HEK293 (cell line): ENCODE results near the gene FAM216B.

Experiments used
- CTCF ChIA-PET: fragments of 350-600 bp; formaldehyde crosslinking; extraction: SDS; loops from one replicate; lab custom pipeline; 2021; ENCODE audit warnings: antibody characterized with exemption; lab: Yijun Ruan, JAX
- POLR2A ChIA-PET: fragments of 300-600 bp; formaldehyde crosslinking; extraction: SDS; loops from one replicate; lab custom pipeline; 2020; ENCODE audit warnings: antibody characterized with exemption, inconsistent platforms; lab: Yijun Ruan, JAX
- H3K27ac ChIP-seq: fragments of 200-500 bp; sonication (Bioruptor generic); 2 replicates; pipeline ENCODE4 v1.5.1; 2014; ENCODE audit warnings: low read depth, low read length, control low read depth, inconsistent platforms; ENCODE audit errors: extremely low read depth
- H3K36me3 ChIP-seq, 2 experiments: fragments of 200-500 bp in 1 of 2; sonication (Bioruptor generic) in 1 of 2; 1 replicate in 1 of 2; 2 replicates in 1 of 2; pipeline ENCODE4 v1.5.1; 2014 to 2017; ENCODE audit warnings: inconsistent platforms in 2 of 2, low read length in 2 of 2; ENCODE audit not compliant: control insufficient read depth in 2 of 2, insufficient read depth in 1 of 2
- H3K4me1 ChIP-seq: fragments of 200-500 bp; sonication (Bioruptor generic); 2 replicates; pipeline ENCODE4 v1.5.1; 2014; ENCODE audit warnings: mild to moderate bottlenecking, low read length, inconsistent platforms; ENCODE audit not compliant: control insufficient read depth, insufficient read depth
- H3K4me3 ChIP-seq: 2 replicates; pipeline ENCODE4 v1.5.1; 2011; ENCODE audit warnings: low read depth, mild to moderate bottlenecking, control low read depth, low read length, moderate library complexity
- H3K9me3 ChIP-seq: fragments of 200-500 bp; sonication (Bioruptor generic); 2 replicates; pipeline ENCODE4 v1.5.1; 2014; ENCODE audit warnings: low read depth, low read length, inconsistent platforms; ENCODE audit not compliant: control insufficient read depth, insufficient read depth
- BCL11B ChIP-seq: fragments of 450-650 bp; formaldehyde crosslinking; IDR thresholded peaks from 2 replicates; pipeline ENCODE4 v1.5.1; 2016; ENCODE audit warnings: low read depth, missing biosample characterization, missing genetic modification characterization
- BCL6B ChIP-seq: fragments of 450-650 bp; formaldehyde crosslinking; IDR thresholded peaks from 2 replicates; pipeline ENCODE4 v1.5.1; 2017; ENCODE audit warnings: missing biosample characterization, missing genetic modification characterization
- INSM2 ChIP-seq: fragments of 450-650 bp; formaldehyde crosslinking; IDR thresholded peaks from 2 replicates; pipeline ENCODE4 v1.5.1; 2016; ENCODE audit warnings: missing biosample characterization, missing genetic modification characterization
- KLF8 ChIP-seq: fragments of 450-650 bp; formaldehyde crosslinking; IDR thresholded peaks from 2 replicates; pipeline ENCODE4 v1.5.1; 2016; ENCODE audit warnings: missing biosample characterization, missing genetic modification characterization
- KLF9 ChIP-seq: fragments of 450-650 bp; formaldehyde crosslinking; IDR thresholded peaks from 2 replicates; pipeline ENCODE4 v1.5.1; 2016; ENCODE audit warnings: missing biosample characterization, missing genetic modification characterization, low read depth
- REST ChIP-seq: fragments of 450-650 bp; formaldehyde crosslinking; IDR thresholded peaks from 2 replicates; pipeline ENCODE4 v1.5.1; 2016; ENCODE audit warnings: missing biosample characterization, missing genetic modification characterization
- ZBTB11 ChIP-seq: fragments of 450-650 bp; formaldehyde crosslinking; conservative IDR thresholded peaks from 2 replicates; pipeline ENCODE4 v1.5.1; 2016; ENCODE audit warnings: low read depth, missing biosample characterization, missing genetic modification characterization
- ZBTB49 ChIP-seq: fragments of 450-650 bp; formaldehyde crosslinking; IDR thresholded peaks from 2 replicates; pipeline ENCODE4 v1.5.1; 2016; ENCODE audit warnings: missing biosample characterization, missing genetic modification characterization, low read depth
- ZEB2 ChIP-seq: fragments of 450-650 bp; formaldehyde crosslinking; IDR thresholded peaks from 2 replicates; pipeline ENCODE4 v1.5.1; 2016; ENCODE audit warnings: missing biosample characterization, missing genetic modification characterization
- ZNF366 ChIP-seq: fragments of 450-650 bp; formaldehyde crosslinking; conservative IDR thresholded peaks from 2 replicates; pipeline ENCODE4 v1.5.1; 2016; ENCODE audit warnings: missing biosample characterization, missing genetic modification characterization
- ZNF37A ChIP-seq: fragments of 450-650 bp; IDR thresholded peaks from 2 replicates; pipeline ENCODE4 v1.5.1; 2018; ENCODE audit warnings: missing biosample characterization, missing genetic modification characterization
- ZNF398 ChIP-seq: fragments of 450-650 bp; formaldehyde crosslinking; IDR thresholded peaks from 2 replicates; pipeline ENCODE4 v1.5.1; 2017; ENCODE audit warnings: missing biosample characterization, missing genetic modification characterization
- ZNF549 ChIP-seq: fragments of 450-650 bp; IDR thresholded peaks from 2 replicates; pipeline ENCODE4 v1.5.1; 2018; ENCODE audit warnings: missing biosample characterization, missing genetic modification characterization, mild to moderate bottlenecking, inconsistent platforms, moderate library complexity
- ZNF580 ChIP-seq: fragments of 450-650 bp; formaldehyde crosslinking; IDR thresholded peaks from 2 replicates; pipeline ENCODE4 v1.5.1; 2016; ENCODE audit warnings: missing biosample characterization, missing genetic modification characterization
- ZNF585B ChIP-seq: fragments of 450-650 bp; formaldehyde crosslinking; IDR thresholded peaks from 2 replicates; pipeline ENCODE4 v1.5.1; 2016; ENCODE audit warnings: missing biosample characterization, missing genetic modification characterization
- ZNF692 ChIP-seq: fragments of 450-650 bp; formaldehyde crosslinking; IDR thresholded peaks from 2 replicates; pipeline ENCODE4 v1.5.1; 2016; ENCODE audit warnings: missing biosample characterization, missing genetic modification characterization
- ZNF707 ChIP-seq: fragments of 450-650 bp; formaldehyde crosslinking; IDR thresholded peaks from 2 replicates; pipeline ENCODE4 v1.5.1; 2016; ENCODE audit warnings: missing biosample characterization, missing genetic modification characterization
- ZSCAN30 ChIP-seq: fragments of 450-650 bp; IDR thresholded peaks from 2 replicates; pipeline ENCODE4 v1.5.1; 2018; ENCODE audit warnings: missing biosample characterization, mild to moderate bottlenecking, missing genetic modification characterization, moderate library complexity

Gene FAM216B

GRCh38 chr13:42741914-42742313 lies 39.5 kb upstream of the FAM216B start:
- CTCF ChIA-PET = no interaction called here
- Histone ChIP-seq H3K4me1 (no peaks in the 10 kb centered on the region), H3K27ac (no peak overlapping the region), H3K36me3 (no peaks in the 10 kb centered on the region), H3K4me3 (no peak overlapping the region), H3K9me3 (no peaks in the 10 kb centered on the region)
- TF ChIP-seq ZBTB49 (tag by site-specific recombination) (no peak), ZNF366 (tag by site-specific recombination) (no peak), ZEB2 (tag by site-specific recombination) (no peak), KLF8 (tag by site-specific recombination) (no peak), ZNF585B (tag by site-specific recombination) (no peak), ZNF549 (no peak), ZNF37A (tag by site-specific recombination) (no peak), ZNF580 (tag by site-specific recombination) (no peak), REST (no peak)
- POLR2A ChIA-PET = no interaction called here

- Histone ChIP-seq H3K4me1 (no peaks in the 10 kb centered on the region), H3K4me3 (no peak overlapping the region), H3K27ac (no peak overlapping the region), H3K9me3 (no peaks in the 10 kb centered on the region), H3K36me3 (no peaks in the 10 kb centered on the region)
- ChIA-PET CTCF (no interaction called here), POLR2A (no interaction called here)
- TF ChIP-seq ZSCAN30 (tag by site-specific recombination) = no peak
- no peak for TF ChIP-seq ZNF707 (tag by site-specific recombination)
- TF ChIP-seq ZNF398 (tag by site-specific recombination) = no peak
- no peak for TF ChIP-seq ZBTB11 (tag by site-specific recombination)
- no peak for TF ChIP-seq KLF9
- TF ChIP-seq BCL11B (tag by site-specific recombination) = no peak
- no peak for TF ChIP-seq BCL6B (tag by site-specific recombination)
- TF ChIP-seq INSM2 (tag by site-specific recombination) = no peak
- no peak for TF ChIP-seq ZNF692 (tag by site-specific recombination)
Measured at GRCh38 chr13:42745655-42746054, 35.7 kb upstream of the FAM216B start.
